Stimulated activated CD8-positive, alpha-beta memory T cell treated with anti-CD3 and anti-CD28 coated beads, Interleukin-2, amount 100 ng/mL, for 1 hour (primary cell): Measurements from ENCODE around the gene MYOM3.
"Not testable (repeated sequence)": the region's sequence is repeated elsewhere in the genome, so short reads cannot be mapped to it uniquely, and the experiment has no call there.

ENCODE experiments used
- DNase-seq, 2 donors: peaks; one replicate each; pipeline ENCODE4 v3.0.0-alpha.2; 2020; ENCODE audit warnings: low read depth in 2 of 2

MYOM3 gene

GRCh38 chr1:24071941-24072340 is 40.0 kb downstream of the MYOM3 start:
- DNase-seq, result no peak

- DNase-seq, result peak; percentile 36 to 38
Observed at GRCh38 chr1:24070821-24071393, 41.0 kb downstream of the MYOM3 start.

- no peak for DNase-seq
Observed at GRCh38 chr1:24069817-24070216, 42.1 kb downstream of the MYOM3 start.

GRCh38 chr1:24067978-24068377 is 44.0 kb downstream of the MYOM3 start:
- DNase-seq, result no peak

GRCh38 chr1:24065304-24065703 is 46.6 kb downstream of the MYOM3 start:
- no peak for DNase-seq

- DNase-seq, result no peak
Observed at GRCh38 chr1:24062221-24062620, 49.7 kb downstream of the MYOM3 start.

GRCh38 chr1:24060482-24060881 is 51.5 kb downstream of the MYOM3 start:
- no peak for DNase-seq

- no peak for DNase-seq
Observed at GRCh38 chr1:24058671-24059455, 53.1 kb downstream of the MYOM3 start.

- DNase-seq, result no peak
Observed at GRCh38 chr1:24057171-24057570, 54.8 kb downstream of the MYOM3 start.

GRCh38 chr1:24055681-24056080 is 56.3 kb downstream of the MYOM3 start:
- DNase-seq, result no peak

- no peak for DNase-seq
Observed at GRCh38 chr1:24052220-24052619, 59.7 kb downstream of the MYOM3 start.

- no peak for DNase-seq
Observed at GRCh38 chr1:24051206-24051945, 60.6 kb downstream of the MYOM3 start.

- no peak for DNase-seq
Observed at GRCh38 chr1:24049733-24050132, 62.2 kb downstream of the MYOM3 start.

- DNase-seq, result not testable (repeated sequence)
Observed at GRCh38 chr1:24048894-24049293, 63.0 kb downstream of the MYOM3 start.

- DNase-seq, result no peak
Observed at GRCh38 chr1:24048205-24048869, 63.6 kb downstream of the MYOM3 start.

- DNase-seq, result no peak
Observed at GRCh38 chr1:24047110-24047477, 64.8 kb downstream of the MYOM3 start.

- DNase-seq, result no peak
Observed at GRCh38 chr1:24045771-24046170, 66.2 kb downstream of the MYOM3 start.

- not testable (repeated sequence) for DNase-seq
Observed at GRCh38 chr1:24044672-24045071, 67.3 kb downstream of the MYOM3 start.

- no peak for DNase-seq
Observed at GRCh38 chr1:24043345-24044032, 68.4 kb downstream of the MYOM3 start.

- DNase-seq, result no peak
Observed at GRCh38 chr1:24042315-24042714, 69.6 kb downstream of the MYOM3 start.

GRCh38 chr1:24036088-24036487 is 75.8 kb downstream of the MYOM3 start:
- DNase-seq, result no peak

- DNase-seq, result no peak
Observed at GRCh38 chr1:24032981-24033380, 79.0 kb downstream of the MYOM3 start.
